GM12873 (cell line): ENCODE data around the gene CLIP2.

Experiments
- TF ChIP-seq, protein P1 (sequence below): IDR thresholded peaks from 2 replicates; pipeline ENCODE4 v1.5.1; 2012; ENCODE audit warnings: low read depth, mild to moderate bottlenecking, moderate library complexity, low read length, control low read depth; ENCODE audit not compliant: insufficient read depth; ENCODE audit errors: missing control alignments

Gene CLIP2

DNA sequence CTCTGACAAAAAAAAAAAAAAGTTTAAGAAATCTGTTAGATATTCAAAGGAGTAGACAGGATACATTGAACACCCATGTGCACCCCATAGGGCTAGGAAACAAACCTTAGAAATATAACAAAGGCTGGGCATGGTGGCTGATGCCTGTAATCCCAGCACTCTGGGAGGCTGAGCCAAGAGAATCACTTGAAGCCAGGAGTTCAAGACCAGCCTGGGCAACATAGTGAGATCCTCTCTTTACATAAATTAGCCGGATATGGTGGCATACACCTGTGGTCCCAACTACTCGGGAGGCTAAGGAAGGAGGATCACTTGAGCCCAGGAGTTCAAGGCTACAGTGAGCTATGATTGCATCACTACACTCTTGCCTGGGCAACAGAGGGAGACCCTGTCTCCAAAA lies 15.3 kb downstream of the CLIP2 start:
- TF ChIP-seq, protein P1, sequence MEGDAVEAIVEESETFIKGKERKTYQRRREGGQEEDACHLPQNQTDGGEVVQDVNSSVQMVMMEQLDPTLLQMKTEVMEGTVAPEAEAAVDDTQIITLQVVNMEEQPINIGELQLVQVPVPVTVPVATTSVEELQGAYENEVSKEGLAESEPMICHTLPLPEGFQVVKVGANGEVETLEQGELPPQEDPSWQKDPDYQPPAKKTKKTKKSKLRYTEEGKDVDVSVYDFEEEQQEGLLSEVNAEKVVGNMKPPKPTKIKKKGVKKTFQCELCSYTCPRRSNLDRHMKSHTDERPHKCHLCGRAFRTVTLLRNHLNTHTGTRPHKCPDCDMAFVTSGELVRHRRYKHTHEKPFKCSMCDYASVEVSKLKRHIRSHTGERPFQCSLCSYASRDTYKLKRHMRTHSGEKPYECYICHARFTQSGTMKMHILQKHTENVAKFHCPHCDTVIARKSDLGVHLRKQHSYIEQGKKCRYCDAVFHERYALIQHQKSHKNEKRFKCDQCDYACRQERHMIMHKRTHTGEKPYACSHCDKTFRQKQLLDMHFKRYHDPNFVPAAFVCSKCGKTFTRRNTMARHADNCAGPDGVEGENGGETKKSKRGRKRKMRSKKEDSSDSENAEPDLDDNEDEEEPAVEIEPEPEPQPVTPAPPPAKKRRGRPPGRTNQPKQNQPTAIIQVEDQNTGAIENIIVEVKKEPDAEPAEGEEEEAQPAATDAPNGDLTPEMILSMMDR: no peak

DNA sequence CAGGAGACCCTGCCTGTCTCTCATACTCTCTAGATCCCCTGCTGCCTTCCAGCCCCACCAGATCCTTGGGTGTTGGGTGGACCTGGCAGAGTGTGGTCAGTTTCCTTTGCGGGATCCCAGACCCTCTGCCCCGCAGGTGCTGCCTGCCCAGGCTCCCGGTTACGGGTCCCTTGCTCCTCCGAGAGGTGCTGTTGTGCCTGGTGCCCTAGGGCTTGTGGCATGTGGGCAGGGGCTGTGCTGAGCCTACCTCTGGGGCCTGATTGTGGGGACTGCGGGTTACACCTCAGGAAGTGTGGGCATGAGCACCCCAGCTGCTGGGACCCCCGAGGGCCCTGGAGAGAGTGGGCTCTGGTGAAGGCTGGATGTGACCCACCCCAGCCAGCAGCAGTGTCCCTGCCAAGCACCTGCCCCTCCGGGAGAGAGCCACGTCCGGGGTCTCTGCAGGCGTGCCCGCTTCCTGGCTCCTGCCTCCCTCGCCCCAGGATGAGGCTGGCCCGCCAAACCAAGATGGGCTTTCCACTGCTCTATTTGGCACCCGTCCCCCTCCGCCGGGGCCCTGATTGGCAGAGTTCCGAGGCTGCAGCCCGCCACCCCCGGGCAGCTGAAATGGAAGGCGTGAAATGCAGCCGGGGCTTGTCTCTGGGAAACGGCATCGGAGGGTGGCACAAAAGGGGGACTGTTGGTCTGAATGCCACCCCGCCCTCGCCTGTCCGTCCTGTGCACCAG lies 17.0 kb downstream of the CLIP2 start:
- TF ChIP-seq, protein P1: no peak

DNA sequence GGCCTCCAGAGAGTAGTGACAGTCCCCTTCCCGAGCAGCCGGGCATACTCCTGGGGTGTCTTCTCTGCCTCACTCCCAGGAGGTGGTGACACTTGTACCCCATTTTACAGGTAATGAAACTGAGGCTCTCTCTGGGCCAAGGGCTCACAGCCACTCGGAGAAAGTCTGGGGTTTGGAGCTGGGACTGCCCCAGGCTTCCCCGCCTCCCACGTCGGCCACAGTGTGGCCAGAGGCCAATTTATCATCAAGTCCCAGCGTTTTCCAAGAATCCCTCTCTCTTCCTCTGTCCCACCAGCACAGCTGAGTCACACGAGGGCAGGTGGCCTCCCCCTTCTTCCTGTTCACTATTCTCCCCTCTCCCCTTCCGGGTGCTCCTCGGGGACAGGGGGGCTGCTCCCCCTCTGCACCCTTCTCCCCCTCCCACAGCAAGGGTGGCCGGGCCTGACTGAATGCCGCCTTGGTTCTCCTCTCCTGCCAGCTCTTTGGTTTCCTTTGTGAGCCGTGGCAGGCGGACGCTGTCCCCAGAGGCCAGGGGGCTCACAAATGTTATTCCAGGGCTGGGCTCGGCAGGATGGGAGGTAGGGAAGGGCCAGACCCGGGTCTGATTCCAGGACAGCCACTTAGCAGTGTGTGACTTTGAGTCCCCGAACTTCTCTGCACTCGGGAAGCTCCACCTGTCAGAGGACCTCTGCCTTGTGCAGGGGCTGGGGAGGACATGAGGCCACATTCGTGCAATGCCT lies 17.7 kb downstream of the CLIP2 start:
- TF ChIP-seq, protein P1: no peak

DNA sequence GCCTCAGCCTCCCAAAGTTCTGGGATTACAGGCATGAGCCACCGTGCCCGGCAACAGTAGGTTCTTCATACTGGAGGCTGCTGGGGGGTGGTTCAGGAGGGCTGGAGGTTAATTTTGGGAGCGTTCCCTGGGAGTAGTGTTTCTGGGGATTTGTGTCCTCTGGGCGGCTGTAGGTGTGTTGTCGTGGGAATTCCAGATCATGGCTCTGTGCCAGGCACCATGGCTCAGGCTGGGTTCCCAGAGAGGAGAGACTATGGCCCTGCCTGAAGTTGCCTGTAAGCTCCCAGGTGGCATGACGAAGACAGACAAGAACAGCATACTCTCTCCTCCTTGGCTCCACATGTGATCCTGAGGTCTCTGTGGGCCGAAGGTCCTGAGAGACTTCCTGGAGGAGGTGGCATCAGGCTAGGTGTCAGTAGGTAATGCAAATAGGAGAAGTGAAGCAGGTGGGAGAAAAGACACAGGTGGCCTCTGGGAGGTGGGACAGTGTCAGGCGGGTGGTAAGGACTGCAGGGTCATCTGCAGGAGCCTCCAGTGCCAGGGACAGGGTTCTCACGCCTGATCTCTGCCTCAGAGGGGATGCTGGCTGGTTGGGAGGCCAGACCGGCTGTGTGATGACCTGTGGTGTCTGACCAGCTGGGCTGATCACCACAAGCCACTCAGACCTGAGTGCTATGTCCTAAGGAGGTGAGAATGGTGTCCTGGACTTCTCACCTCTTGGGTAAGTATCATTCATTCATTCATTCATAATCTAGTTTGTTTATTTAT lies 18.7 kb downstream of the CLIP2 start:
- TF ChIP-seq, protein P1: no peak

DNA sequence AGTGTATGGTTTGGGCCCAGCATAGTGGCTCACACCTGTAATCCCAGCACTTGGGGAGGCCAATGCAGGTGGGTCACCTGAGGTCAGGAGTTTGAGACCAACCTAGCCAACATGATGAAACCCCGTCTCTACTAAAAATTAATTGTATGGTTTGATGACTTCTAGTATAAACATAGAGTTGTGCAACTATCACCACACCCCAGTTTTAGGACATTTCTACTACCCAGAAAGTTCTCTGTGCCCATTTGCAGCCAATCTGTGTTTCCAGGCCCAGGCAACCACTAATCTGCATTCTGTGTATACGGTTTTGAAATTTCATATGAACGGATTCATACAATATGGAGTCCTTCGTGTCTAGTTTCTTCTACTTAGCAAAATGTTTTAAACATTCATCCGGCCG lies 20.0 kb downstream of the CLIP2 start:
- TF ChIP-seq, protein P1: no peak

GRCh38 chr7:74311305-74311744 lies 22.1 kb downstream of the CLIP2 start:
- TF ChIP-seq, protein P1: no peak
